Karpas-422 (cell line): ENCODE data around the gene HSF2BP. TPM values are rescaled to one million over a fixed set of nuclear protein-coding genes. Genes with fewer than 3 reads are reported as not detected.

Experiments used
- DNase-seq: peaks from one replicate; pipeline ENCODE4 v3.0.0-alpha.2; 2015
- H2AFZ ChIP-seq: fragments of 200-600 bp; sonication (generic); 2 replicates; pipeline ENCODE4 v1.6.1; 2014; ENCODE audit warnings: antibody characterized with exemption, low read length, mixed read lengths
- H3K27ac ChIP-seq: fragments of 200-600 bp; sonication (generic); 2 replicates; pipeline ENCODE4 v1.5.1; 2014; ENCODE audit warnings: mild to moderate bottlenecking, low read length, moderate library complexity
- H3K27me3 ChIP-seq: fragments of 200-600 bp; sonication (generic); 2 replicates; pipeline ENCODE4 v1.6.1; 2014; ENCODE audit warnings: low read length, mixed read lengths
- H3K36me3 ChIP-seq: fragments of 200-600 bp; sonication (generic); 2 replicates; pipeline ENCODE4 v1.6.1; 2014; ENCODE audit warnings: low read length, mixed read lengths; ENCODE audit not compliant: insufficient read depth
- H3K4me1 ChIP-seq: fragments of 200-600 bp; sonication (generic); 2 replicates; pipeline ENCODE4 v1.6.1; 2014; ENCODE audit warnings: mild to moderate bottlenecking, low read length, mixed read lengths
- H3K4me2 ChIP-seq: fragments of 200-600 bp; sonication (generic); 2 replicates; pipeline ENCODE4 v1.6.1; 2014; ENCODE audit warnings: low read length, low read depth, mild to moderate bottlenecking; ENCODE audit not compliant: poor library complexity, severe bottlenecking
- H3K4me3 ChIP-seq: fragments of 200-600 bp; sonication (generic); 2 replicates; pipeline ENCODE4 v1.5.1; 2014; ENCODE audit warnings: mild to moderate bottlenecking, antibody characterized with exemption, low read length, mixed read lengths
- H3K79me2 ChIP-seq: fragments of 200-600 bp; sonication (generic); 2 replicates; pipeline ENCODE4 v1.6.1; 2014; ENCODE audit warnings: mild to moderate bottlenecking, low read length, mixed read lengths
- H3K9ac ChIP-seq: fragments of 200-600 bp; sonication (generic); 2 replicates; pipeline ENCODE4 v1.6.0; 2014; ENCODE audit warnings: low read length
- H3K9me2 ChIP-seq: fragments of 200-600 bp; sonication (generic), shearing (Covaris generic); replicated peaks from 2 replicates; pipeline ENCODE4 v1.6.0; 2014; ENCODE audit warnings: mild to moderate bottlenecking, low read length, moderate library complexity; ENCODE audit not compliant: insufficient read depth
- H3K9me3 ChIP-seq: fragments of 300-700, 200-600 bp; sonication (generic); 2 replicates; pipeline ENCODE4 v1.6.1; 2014; ENCODE audit warnings: low read length, mixed read lengths
- H4K20me1 ChIP-seq: fragments of 200-600 bp; sonication (generic); 2 replicates; pipeline ENCODE4 v1.6.1; 2014; ENCODE audit warnings: mild to moderate bottlenecking, antibody characterized with exemption, low read length, low read depth; ENCODE audit not compliant: insufficient read depth
- total RNA-seq: library from RNA; depleted of rRNA; stranded (reverse); fragments of >200 nt; shearing (Covaris generic); gene quantifications from 2 replicates; pipeline ENCODE4 v1.2.3, GENCODE V29; 2014; ENCODE audit warnings: low replicate concordance

The HSF2BP gene
- total RNA-seq, 1 experiment from 2014 or later: 0.67 TPM

DNA sequence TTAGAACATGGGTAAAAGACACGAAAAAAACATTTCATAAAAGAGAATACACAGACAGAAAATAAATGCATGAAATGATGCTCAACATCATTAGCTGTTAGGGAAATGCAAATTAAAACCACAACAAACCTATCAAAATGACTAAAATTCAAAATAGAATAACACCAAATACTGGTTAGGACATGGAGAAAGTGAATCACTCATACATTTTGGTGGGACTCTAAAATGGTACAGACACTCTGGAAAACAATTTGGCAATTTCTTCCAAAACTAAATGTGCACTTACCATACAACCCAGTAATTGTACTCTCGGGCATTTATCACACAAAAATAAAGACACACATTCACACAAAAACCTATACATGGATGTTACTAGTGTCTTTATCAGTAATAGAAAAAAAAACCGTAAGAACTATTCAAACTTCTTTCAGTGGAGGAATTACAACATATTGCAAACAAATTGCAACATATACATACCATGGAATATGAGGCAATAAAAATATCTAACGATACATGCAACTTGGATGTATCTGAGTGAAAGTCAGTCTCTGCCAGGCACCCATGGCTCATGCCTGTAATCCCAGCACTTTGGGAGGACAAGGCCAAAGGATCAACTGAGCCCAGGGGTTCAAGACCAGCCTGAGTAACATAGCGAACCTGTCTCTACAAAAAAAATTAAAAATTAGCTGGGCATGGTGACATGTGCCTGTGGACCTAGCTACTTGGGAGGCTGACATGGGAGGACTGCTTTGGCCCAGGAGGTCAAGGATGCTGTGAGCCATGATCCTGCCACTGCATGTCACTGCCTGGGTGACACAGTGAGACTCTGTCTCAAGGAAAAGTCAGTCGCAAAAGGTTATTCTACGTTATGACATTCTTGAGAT lies 19.6 kb downstream of the HSF2BP start:
- no peak overlapping the region for H3K4me2 ChIP-seq

DNA sequence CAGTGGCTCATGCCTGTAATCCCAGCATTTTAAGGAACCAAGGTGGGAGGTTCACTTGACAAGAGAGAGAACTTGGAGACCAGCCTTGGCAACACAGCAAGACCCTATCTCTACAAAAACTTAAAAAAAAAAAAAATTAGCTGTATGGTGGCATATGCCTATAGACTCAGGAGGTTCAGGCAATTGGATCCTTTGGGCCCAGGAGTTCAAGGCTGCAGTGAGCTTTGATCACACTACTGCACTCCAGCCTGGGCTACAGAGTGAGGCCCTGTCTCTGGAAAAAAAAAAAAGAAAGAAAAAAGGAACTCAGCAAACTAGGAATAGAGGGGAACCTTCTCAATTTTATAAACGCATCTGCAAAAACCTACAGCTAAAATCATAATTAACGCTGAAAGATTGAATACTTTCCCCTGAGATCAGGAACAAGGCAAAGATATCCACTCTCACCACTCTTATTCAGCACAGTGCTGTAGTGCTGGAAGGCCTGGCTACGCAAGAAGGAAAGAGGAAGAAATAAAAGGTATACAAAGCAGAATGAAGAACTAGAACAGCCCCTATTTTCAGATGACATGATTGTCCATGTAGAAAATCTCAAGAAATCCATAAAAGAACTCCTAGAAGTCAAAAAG lies 21.6 kb downstream of the HSF2BP start:
- no peak overlapping the region for H3K4me2 ChIP-seq
- H4K20me1 ChIP-seq: no peaks in the 10 kb centered on the region
- no peaks in the 10 kb centered on the region for H3K27me3 ChIP-seq
- no peak for DNase-seq
- no peak overlapping the region for H3K9ac ChIP-seq
- no peaks in the 10 kb centered on the region for H3K36me3 ChIP-seq
- no peaks in the 10 kb centered on the region for H3K79me2 ChIP-seq
- H3K9me2 ChIP-seq: no peaks in the 10 kb centered on the region
- H2AFZ ChIP-seq: no peak overlapping the region
- no peaks in the 10 kb centered on the region for H3K4me1 ChIP-seq
- no peak overlapping the region for H3K27ac ChIP-seq
- no peaks in the 10 kb centered on the region for H3K9me3 ChIP-seq
- no peak overlapping the region for H3K4me3 ChIP-seq

More for the DNA sequence above, 19.6 kb downstream of the HSF2BP start:
- Histone ChIP-seq H3K9ac (no peak overlapping the region), H3K79me2 (no peaks in the 10 kb centered on the region), H3K27ac (no peak overlapping the region), H3K36me3 (no peaks in the 10 kb centered on the region), H3K9me2 (no peaks in the 10 kb centered on the region), H3K27me3 (no peaks in the 10 kb centered on the region), H3K4me1 (peaks cover 3% of the 10 kb centered on the region; the same call in 1 of the 2 replicates), H3K9me3 (no peaks in the 10 kb centered on the region), H2AFZ (no peak overlapping the region), H4K20me1 (no peaks in the 10 kb centered on the region), H3K4me3 (no peak overlapping the region)
- DNase-seq: no peak

DNA sequence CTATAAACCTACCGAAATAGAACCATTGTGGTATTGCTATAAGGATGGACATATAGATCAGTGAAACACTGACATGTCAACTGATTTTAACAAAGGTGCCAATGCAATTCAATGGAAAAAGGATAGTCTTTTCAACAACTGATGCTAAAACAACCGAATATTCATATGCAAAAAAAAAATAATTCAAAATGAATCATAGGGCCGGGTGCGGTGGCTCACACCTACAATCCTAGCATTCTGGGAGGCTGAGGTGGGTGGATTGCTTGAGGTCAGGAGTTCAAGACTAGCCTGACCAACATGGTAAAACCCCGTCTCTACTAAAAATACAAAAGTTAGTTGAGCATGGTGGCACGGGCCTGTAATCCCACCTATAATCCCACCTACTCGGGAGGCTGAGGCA lies 23.9 kb downstream of the HSF2BP start:
- Histone ChIP-seq H3K27ac (no peak overlapping the region), H3K4me2 (no peak overlapping the region), H3K36me3 (no peaks in the 10 kb centered on the region), H3K9ac (no peak overlapping the region), H2AFZ (no peak overlapping the region), H3K9me2 (no peaks in the 10 kb centered on the region), H3K79me2 (no peaks in the 10 kb centered on the region), H3K9me3 (no peaks in the 10 kb centered on the region), H3K4me3 (no peak overlapping the region), H3K4me1 (no peaks in the 10 kb centered on the region), H3K27me3 (no peaks in the 10 kb centered on the region), H4K20me1 (no peaks in the 10 kb centered on the region)
- DNase-seq: no peak

DNA sequence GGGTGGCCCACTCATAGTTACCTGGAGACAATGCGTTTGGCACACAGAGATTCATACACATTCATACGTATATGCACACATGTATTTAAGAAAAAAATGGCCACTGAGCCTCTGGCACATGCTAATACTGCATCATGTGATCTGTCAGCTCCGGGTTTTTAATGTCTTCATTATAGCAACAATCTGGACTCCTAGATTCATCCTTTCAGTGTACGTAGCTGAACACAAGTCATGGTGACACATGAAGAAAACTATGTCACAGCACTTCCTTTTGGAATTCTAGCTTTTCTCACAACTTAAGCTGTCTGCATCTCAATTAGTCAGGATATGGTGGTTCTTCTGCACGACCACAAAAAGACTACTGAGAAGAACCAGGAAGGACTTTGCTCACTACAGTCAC lies 24.7 kb downstream of the HSF2BP start:
- no peak overlapping the region for H3K4me3 ChIP-seq
- no peak overlapping the region for H2AFZ ChIP-seq
- no peaks in the 10 kb centered on the region for H3K9me3 ChIP-seq
- no peaks in the 10 kb centered on the region for H3K79me2 ChIP-seq
- H3K4me1 ChIP-seq: no peaks in the 10 kb centered on the region
- no peaks in the 10 kb centered on the region for H3K9me2 ChIP-seq
- no peak overlapping the region for H3K27ac ChIP-seq
- H3K4me2 ChIP-seq: no peak overlapping the region
- no peaks in the 10 kb centered on the region for H3K27me3 ChIP-seq
- DNase-seq: no peak
- H4K20me1 ChIP-seq: no peaks in the 10 kb centered on the region
- H3K9ac ChIP-seq: no peak overlapping the region
- no peaks in the 10 kb centered on the region for H3K36me3 ChIP-seq

DNA sequence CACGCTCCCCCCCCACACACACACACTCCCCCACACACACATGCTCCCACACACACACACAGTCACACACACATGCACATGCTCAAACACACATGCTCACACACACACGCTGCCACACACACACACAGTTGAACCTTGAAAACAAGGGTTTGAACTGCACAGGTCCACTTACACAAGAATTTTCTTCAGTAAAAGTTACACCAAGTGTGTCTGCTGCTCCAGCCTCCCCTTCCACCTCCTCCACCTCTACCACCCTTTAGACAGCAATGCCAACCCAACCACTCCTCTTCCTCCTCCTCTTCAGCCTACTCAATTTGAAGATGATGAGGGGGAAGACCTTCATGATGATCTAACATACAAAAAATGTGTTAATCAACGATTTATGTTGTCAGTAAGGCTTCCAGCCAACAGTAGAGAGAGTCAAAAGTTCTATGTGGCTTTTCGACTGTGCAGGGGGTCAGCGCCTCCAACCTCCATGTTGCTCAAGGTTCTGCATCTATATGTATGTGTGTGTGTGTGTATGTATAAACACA lies 26.8 kb downstream of the HSF2BP start:
- Histone ChIP-seq H3K4me3 (no peak overlapping the region), H3K27me3 (no peaks in the 10 kb centered on the region; the same call in 1 of the 2 replicates), H3K4me2 (no peak overlapping the region), H3K36me3 (no peaks in the 10 kb centered on the region), H3K79me2 (no peaks in the 10 kb centered on the region), H3K4me1 (no peaks in the 10 kb centered on the region), H3K27ac (no peak overlapping the region), H4K20me1 (no peaks in the 10 kb centered on the region), H3K9me3 (no peaks in the 10 kb centered on the region), H3K9me2 (no peaks in the 10 kb centered on the region), H3K9ac (no peak overlapping the region), H2AFZ (no peak overlapping the region)
- DNase-seq: no peak

DNA sequence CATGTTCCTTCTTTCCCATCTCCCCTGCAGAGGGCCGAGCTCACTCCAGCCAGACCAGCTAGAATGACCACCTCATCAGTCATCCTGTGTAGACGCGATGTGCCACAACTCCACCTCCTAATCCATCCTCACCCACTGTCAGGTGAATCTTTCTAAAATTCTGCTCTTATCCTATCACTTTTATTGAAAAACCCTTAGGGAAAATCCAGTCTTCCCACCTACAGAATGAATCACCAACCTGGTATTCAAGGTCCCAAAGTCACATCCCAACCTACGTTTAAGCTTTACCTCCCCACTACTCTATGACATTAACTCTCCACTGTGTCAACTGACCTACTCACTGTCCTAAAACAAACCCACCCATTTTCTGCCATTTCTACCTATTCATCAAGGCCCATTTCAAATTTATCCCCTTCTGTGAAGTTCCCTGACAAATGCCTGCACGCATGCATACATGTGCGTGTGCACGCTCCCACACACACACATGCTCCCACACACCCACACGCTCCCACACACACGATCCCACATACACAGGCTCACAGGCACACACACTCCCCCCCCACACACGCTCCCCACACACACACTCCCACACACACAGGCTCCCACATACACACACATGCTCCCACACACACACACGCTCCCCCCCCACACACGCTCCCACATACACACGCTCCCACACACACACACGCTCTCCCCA lies 27.7 kb downstream of the HSF2BP start:
- Histone ChIP-seq H3K9me2 (no peaks in the 10 kb centered on the region), H3K79me2 (no peaks in the 10 kb centered on the region), H3K27ac (no peak overlapping the region), H3K9me3 (no peaks in the 10 kb centered on the region), H3K27me3 (no peaks in the 10 kb centered on the region; the same call in 1 of the 2 replicates), H3K4me3 (no peak overlapping the region), H2AFZ (no peak overlapping the region), H3K4me2 (no peak overlapping the region), H3K36me3 (no peaks in the 10 kb centered on the region), H4K20me1 (no peaks in the 10 kb centered on the region), H3K4me1 (no peaks in the 10 kb centered on the region), H3K9ac (no peak overlapping the region)
- DNase-seq: no peak

DNA sequence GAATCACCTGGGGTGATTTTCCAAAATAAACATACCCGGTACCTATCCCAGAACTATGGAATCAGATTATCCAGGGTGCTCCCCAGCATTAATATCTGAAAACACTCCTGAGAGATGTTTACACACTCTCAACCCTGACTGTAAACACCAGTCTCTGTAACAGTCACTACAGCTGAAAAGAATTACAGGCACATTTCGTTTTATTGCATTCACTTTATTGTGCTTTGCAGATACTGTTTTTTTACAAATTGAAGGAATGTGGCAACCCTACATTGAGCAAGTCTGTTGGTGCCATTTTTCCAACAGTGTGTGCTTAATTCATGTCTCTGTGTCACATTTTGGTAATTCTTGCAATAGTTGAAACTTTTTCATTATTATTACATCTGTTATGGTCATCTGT lies 31.8 kb downstream of the HSF2BP start:
- Histone ChIP-seq H3K4me3 (no peak overlapping the region), H3K36me3 (no peaks in the 10 kb centered on the region), H3K9me2 (no peaks in the 10 kb centered on the region), H3K27me3 (no peaks in the 10 kb centered on the region; the same call in 1 of the 2 replicates), H3K4me2 (no peak overlapping the region), H3K9me3 (no peaks in the 10 kb centered on the region), H3K79me2 (no peaks in the 10 kb centered on the region), H4K20me1 (no peaks in the 10 kb centered on the region), H3K9ac (no peak overlapping the region), H3K27ac (no peak overlapping the region), H3K4me1 (no peaks in the 10 kb centered on the region), H2AFZ (no peak overlapping the region)
- no peak for DNase-seq

DNA sequence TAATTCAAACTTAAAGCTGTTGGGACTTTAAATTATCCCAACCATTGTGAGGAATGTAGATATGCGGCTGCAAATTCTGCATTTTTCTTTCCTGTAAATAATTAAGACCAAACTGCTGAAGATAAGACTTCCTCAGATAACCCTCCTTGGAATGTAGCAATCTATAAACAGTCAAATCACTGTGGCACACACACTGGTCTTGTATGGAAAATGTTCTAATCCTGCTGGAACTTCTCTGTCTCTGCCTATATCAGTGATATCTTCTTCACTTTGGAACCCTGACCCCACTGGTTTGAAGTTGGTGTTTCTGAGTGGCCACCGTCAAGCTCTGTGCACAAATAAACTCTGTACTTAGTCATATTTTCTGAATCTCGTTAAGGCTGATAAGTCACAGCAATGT lies 32.9 kb downstream of the HSF2BP start:
- no peak overlapping the region for H3K9ac ChIP-seq
- no peaks in the 10 kb centered on the region; the same call in 1 of the 2 replicates for H3K27me3 ChIP-seq
- no peak for DNase-seq
- H3K9me3 ChIP-seq: no peaks in the 10 kb centered on the region
- no peak overlapping the region for H3K27ac ChIP-seq
- no peak overlapping the region for H3K4me3 ChIP-seq
- no peaks in the 10 kb centered on the region for H3K4me1 ChIP-seq
- no peaks in the 10 kb centered on the region for H3K36me3 ChIP-seq
- H3K79me2 ChIP-seq: no peaks in the 10 kb centered on the region
- H3K9me2 ChIP-seq: no peaks in the 10 kb centered on the region
- no peak overlapping the region for H2AFZ ChIP-seq
- H3K4me2 ChIP-seq: no peak overlapping the region
- no peaks in the 10 kb centered on the region for H4K20me1 ChIP-seq
